ENCODE measurements around the gene PLXNA2.

Gene PLXNA2

DNA sequence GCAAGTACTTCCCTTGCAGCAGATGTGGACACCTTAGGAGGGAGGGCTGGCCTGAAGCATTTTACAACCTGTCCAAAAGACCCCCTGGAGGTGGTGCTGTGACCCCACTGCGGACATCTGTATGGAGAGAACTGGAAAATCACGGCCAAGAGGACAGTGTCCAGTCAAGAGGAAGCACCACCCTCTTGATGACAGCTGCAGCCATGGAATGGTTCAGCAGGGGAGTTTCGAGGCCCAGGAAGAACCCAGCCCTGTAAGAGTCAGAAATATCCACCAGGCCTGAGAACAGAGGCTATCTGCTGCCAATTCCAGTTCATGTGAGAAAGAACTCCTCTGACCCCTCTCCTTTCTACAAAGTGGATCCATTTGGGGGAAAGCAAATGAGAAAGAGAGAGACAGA, 126.8 kb downstream of the PLXNA2 start:
- Histone ChIP-seq H3K4me3 (ENCODE audit: low read depth in 1 of 5, low read length in 5 of 5) (no peak overlapping the region), H3K9me3 (ENCODE audit: control insufficient read depth in 5 of 5, low read length in 5 of 5) (no peaks in the 10 kb centered on the region), H3K4me1 (ENCODE audit: control insufficient read depth in 5 of 5, insufficient read depth in 5 of 5, low read length in 5 of 5) (peaks cover 0 to 35% (median 26%) of the 10 kb centered on the region in 5 donors), H3K27ac (ENCODE audit: low read depth, low read length) (no peak overlapping the region), H3K9ac (ENCODE audit: low read length in 5 of 5) (no peak overlapping the region), H3K36me3 (ENCODE audit: control insufficient read depth in 5 of 5, insufficient read depth in 5 of 5, low read length in 5 of 5) (peaks cover 0 to 2% (median 0%) of the 10 kb centered on the region in 5 donors), H3K27me3 (ENCODE audit: control insufficient read depth in 5 of 5, insufficient read depth in 4 of 5, low read length in 5 of 5) (no peaks in the 10 kb centered on the region)

DNA sequence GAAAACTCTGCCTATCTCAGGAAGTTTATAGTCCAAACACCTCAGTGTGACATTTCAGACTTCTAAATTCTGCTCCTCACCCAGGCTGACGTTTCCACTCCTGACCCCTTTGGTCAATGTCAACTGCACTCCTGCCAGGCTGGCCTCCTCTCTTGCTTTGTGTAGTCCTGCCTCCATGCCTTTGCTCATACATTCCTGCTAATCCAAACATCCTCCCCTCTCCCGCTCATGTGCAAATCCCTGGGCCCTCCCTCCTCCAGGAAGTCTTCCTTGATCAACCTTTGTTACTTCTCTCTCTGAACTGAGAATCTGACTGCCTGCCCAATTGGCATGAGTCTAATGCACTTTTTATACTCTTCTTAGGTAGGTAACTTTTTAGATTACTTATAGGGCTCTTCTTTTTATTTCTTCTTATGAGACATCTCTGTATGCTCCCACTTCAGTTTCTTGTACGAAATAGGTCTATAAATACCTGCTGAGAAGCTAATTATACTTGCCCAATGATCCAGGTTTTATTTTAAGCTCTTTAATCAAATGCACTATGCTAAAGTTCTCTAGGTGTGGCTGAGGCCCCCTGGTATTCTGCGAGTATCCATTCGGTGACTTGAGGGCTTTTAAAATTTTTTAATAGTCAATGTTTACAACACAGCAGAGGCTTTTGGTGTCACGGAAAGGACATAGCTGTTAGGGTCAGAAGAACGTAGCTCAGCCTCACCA, 128.1 kb downstream of the PLXNA2 start:
- Histone ChIP-seq H3K4me3 (ENCODE audit: low read depth in 1 of 5, low read length in 5 of 5) (no peak overlapping the region), H3K36me3 (ENCODE audit: control insufficient read depth in 5 of 5, insufficient read depth in 5 of 5, low read length in 5 of 5) (peaks cover 0 to 2% (median 0%) of the 10 kb centered on the region in 5 donors), H3K4me1 (ENCODE audit: control insufficient read depth in 5 of 5, insufficient read depth in 5 of 5, low read length in 5 of 5) (peaks cover 0 to 35% (median 26%) of the 10 kb centered on the region in 5 donors), H3K9ac (ENCODE audit: low read length in 5 of 5) (no peak overlapping the region), H3K27me3 (ENCODE audit: control insufficient read depth in 5 of 5, insufficient read depth in 4 of 5, low read length in 5 of 5) (no peaks in the 10 kb centered on the region), H3K9me3 (ENCODE audit: control insufficient read depth in 5 of 5, low read length in 5 of 5) (no peaks in the 10 kb centered on the region), H3K27ac (ENCODE audit: low read depth, low read length) (no peak overlapping the region)

DNA sequence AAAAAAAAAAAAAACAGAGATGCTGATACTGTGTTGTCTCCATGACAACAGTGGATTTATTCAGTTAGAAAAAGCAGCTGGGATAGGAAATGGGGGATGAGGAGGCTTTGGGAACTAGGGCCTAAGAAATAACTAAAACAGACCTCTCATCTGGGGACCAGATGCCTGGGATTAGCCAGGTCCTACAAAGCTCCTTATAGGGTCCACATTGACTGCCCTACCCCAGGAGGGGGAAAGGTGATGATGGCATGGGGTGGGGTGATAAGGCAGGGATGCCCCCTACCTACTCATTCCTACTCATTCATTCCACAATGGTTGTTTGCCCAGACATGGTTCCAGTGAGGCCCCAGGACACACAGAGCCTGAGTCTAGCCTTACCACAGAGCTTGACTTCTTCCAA, 131.2 kb downstream of the PLXNA2 start:
- Histone ChIP-seq H3K9me3 (ENCODE audit: control insufficient read depth in 5 of 5, low read length in 5 of 5) (no peaks in the 10 kb centered on the region), H3K9ac (ENCODE audit: low read length in 5 of 5) (no peak overlapping the region), H3K36me3 (ENCODE audit: control insufficient read depth in 5 of 5, insufficient read depth in 5 of 5, low read length in 5 of 5) (peaks cover 0 to 3% (median 2%) of the 10 kb centered on the region in 5 donors), H3K27me3 (ENCODE audit: control insufficient read depth in 5 of 5, insufficient read depth in 4 of 5, low read length in 5 of 5) (no peaks in the 10 kb centered on the region), H3K27ac (ENCODE audit: low read depth, low read length) (no peak overlapping the region), H3K4me3 (ENCODE audit: low read depth in 1 of 5, low read length in 5 of 5) (no peak overlapping the region), H3K4me1 (ENCODE audit: control insufficient read depth in 5 of 5, insufficient read depth in 5 of 5, low read length in 5 of 5) (peaks cover 0 to 16% (median 13%) of the 10 kb centered on the region in 5 donors)

DNA sequence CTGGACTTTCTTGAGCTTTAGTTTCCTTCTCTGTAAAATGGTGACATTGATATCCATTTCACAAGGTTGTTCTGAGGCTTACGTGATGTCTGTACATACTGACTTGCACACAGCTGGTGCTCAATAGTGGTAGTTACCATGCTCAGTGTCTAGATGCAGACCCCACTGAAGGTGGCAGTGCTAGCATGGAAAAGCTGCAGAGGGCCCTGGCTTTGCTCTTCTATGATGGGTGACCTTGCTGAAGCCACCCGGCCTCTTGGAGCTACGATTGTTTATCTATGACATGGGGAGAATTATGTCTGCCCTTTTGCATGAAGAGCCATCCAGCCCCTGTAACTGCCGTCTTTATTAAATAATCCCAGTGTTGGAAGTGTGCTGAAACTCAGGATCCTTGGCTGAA, 131.8 kb downstream of the PLXNA2 start:
- Histone ChIP-seq H3K9ac (ENCODE audit: low read length in 5 of 5) (no peak overlapping the region), H3K36me3 (ENCODE audit: control insufficient read depth in 5 of 5, insufficient read depth in 5 of 5, low read length in 5 of 5) (peaks cover 0 to 3% (median 0%) of the 10 kb centered on the region in 5 donors), H3K4me3 (ENCODE audit: low read depth in 1 of 5, low read length in 5 of 5) (no peak overlapping the region), H3K27me3 (ENCODE audit: control insufficient read depth in 5 of 5, insufficient read depth in 4 of 5, low read length in 5 of 5) (no peaks in the 10 kb centered on the region), H3K4me1 (ENCODE audit: control insufficient read depth in 5 of 5, insufficient read depth in 5 of 5, low read length in 5 of 5) (peaks cover 0 to 13% (median 11%) of the 10 kb centered on the region in 5 donors), H3K9me3 (ENCODE audit: control insufficient read depth in 5 of 5, low read length in 5 of 5) (no peaks in the 10 kb centered on the region), H3K27ac (ENCODE audit: low read depth, low read length) (no peak overlapping the region)

- Histone ChIP-seq H3K9me3 (ENCODE audit: control insufficient read depth in 5 of 5, low read length in 5 of 5) (no peaks in the 10 kb centered on the region), H3K27me3 (ENCODE audit: control insufficient read depth in 5 of 5, insufficient read depth in 4 of 5, low read length in 5 of 5) (no peaks in the 10 kb centered on the region), H3K27ac (ENCODE audit: low read depth, low read length) (no peak overlapping the region), H3K9ac (ENCODE audit: low read length in 5 of 5) (no peak overlapping the region), H3K4me3 (ENCODE audit: low read depth in 1 of 5, low read length in 5 of 5) (no peak overlapping the region), H3K36me3 (ENCODE audit: control insufficient read depth in 5 of 5, insufficient read depth in 5 of 5, low read length in 5 of 5) (peaks cover 0 to 3% (median 0%) of the 10 kb centered on the region in 5 donors), H3K4me1 (ENCODE audit: control insufficient read depth in 5 of 5, insufficient read depth in 5 of 5, low read length in 5 of 5) (peaks cover 0 to 11% (median 7%) of the 10 kb centered on the region in 5 donors)
These were observed 132.5 kb downstream of the PLXNA2 start for GRCh38 chr1:208111646-208112190.

DNA sequence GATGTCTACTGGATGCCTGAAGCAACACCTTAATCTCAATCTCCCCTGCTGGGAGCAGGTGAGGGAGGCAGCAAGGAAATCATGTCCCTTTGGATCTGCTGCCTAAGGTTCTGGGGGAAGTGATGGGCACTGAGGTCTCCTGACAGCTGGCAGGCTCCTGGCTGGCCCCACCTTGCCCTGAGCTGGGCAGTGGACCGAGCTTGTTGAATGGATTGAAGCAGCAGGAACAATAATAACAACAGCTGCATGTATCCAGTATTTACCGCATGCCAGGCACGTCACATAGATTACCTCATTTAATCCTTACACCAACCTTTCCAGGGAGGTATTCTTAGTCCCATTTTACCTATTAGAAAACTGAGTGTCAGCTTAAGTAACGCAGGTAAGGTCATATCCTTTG, 133.9 kb downstream of the PLXNA2 start:
- Histone ChIP-seq H3K27ac (ENCODE audit: low read depth, low read length) (no peak overlapping the region), H3K9ac (ENCODE audit: low read length in 5 of 5) (no peak overlapping the region), H3K27me3 (ENCODE audit: control insufficient read depth in 5 of 5, insufficient read depth in 4 of 5, low read length in 5 of 5) (no peaks in the 10 kb centered on the region), H3K4me1 (ENCODE audit: control insufficient read depth in 5 of 5, insufficient read depth in 5 of 5, low read length in 5 of 5) (peaks cover 0 to 8% (median 7%) of the 10 kb centered on the region in 5 donors), H3K9me3 (ENCODE audit: control insufficient read depth in 5 of 5, low read length in 5 of 5) (no peaks in the 10 kb centered on the region), H3K4me3 (ENCODE audit: low read depth in 1 of 5, low read length in 5 of 5) (no peak overlapping the region), H3K36me3 (ENCODE audit: control insufficient read depth in 5 of 5, insufficient read depth in 5 of 5, low read length in 5 of 5) (peaks cover 0 to 3% (median 0%) of the 10 kb centered on the region in 5 donors)

DNA sequence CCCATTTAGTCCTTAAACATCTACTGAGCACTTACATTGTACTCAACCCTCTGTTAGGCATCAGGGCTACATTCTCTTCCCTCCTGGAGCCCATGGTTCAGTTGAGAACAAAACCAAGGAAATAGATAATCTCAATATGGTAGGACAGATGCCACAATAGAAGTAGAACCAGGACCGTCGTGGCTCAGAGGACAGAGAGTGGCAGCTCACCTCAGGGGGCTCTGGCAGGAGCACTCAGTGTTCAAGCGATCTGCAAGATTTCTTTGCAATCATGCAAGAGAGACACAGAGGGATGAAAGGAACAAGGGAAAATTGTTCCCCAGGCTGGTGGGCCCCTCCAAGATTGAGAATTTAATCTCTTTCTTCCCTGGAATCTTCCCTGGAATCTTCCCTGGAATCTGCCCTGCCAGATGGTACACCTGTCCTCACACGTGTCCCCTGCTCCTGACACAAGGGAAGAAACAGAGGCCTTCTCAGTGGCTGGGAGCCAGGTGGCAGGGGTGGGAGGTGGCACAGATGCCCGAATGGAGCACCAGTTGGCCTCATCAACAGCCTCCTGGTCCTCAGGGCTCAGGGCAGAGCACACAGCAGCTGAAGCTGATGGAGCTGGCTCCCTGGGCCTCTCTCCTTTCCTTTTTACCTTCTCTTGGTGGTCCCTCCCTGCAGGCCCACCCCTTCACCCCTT, 135.4 kb downstream of the PLXNA2 start:
- H3K9me3 ChIP-seq (ENCODE audit: control insufficient read depth in 5 of 5, low read length in 5 of 5): no peaks in the 10 kb centered on the region
- no peak overlapping the region for H3K4me3 ChIP-seq (ENCODE audit: low read depth in 1 of 5, low read length in 5 of 5)
- peaks cover 0 to 8% (median 7%) of the 10 kb centered on the region in 5 donors for H3K4me1 ChIP-seq (ENCODE audit: control insufficient read depth in 5 of 5, insufficient read depth in 5 of 5, low read length in 5 of 5)
- no peaks in the 10 kb centered on the region for H3K27me3 ChIP-seq (ENCODE audit: control insufficient read depth in 5 of 5, insufficient read depth in 4 of 5, low read length in 5 of 5)
- H3K36me3 ChIP-seq (ENCODE audit: control insufficient read depth in 5 of 5, insufficient read depth in 5 of 5, low read length in 5 of 5): peaks cover 0 to 9% (median 2%) of the 10 kb centered on the region in 5 donors
- peak overlapping the region; percentile 15 for H3K27ac ChIP-seq (ENCODE audit: low read depth, low read length)
- H3K9ac ChIP-seq (ENCODE audit: low read length in 5 of 5): no peak overlapping the region

GRCh38 chr1:208108213-208108608, 136.0 kb downstream of the PLXNA2 start:
- peaks cover 0 to 9% (median 2%) of the 10 kb centered on the region in 5 donors for H3K36me3 ChIP-seq (ENCODE audit: control insufficient read depth in 5 of 5, insufficient read depth in 5 of 5, low read length in 5 of 5)
- no peaks in the 10 kb centered on the region for H3K9me3 ChIP-seq (ENCODE audit: control insufficient read depth in 5 of 5, low read length in 5 of 5)
- no peak overlapping the region for H3K9ac ChIP-seq (ENCODE audit: low read length in 5 of 5)
- peak overlapping the region; percentile 15 for H3K27ac ChIP-seq (ENCODE audit: low read depth, low read length)
- H3K27me3 ChIP-seq (ENCODE audit: control insufficient read depth in 5 of 5, insufficient read depth in 4 of 5, low read length in 5 of 5): no peaks in the 10 kb centered on the region
- peaks cover 0 to 8% (median 7%) of the 10 kb centered on the region in 5 donors for H3K4me1 ChIP-seq (ENCODE audit: control insufficient read depth in 5 of 5, insufficient read depth in 5 of 5, low read length in 5 of 5)
- H3K4me3 ChIP-seq (ENCODE audit: low read depth in 1 of 5, low read length in 5 of 5): no peak overlapping the region

- H3K36me3 ChIP-seq (ENCODE audit: control insufficient read depth in 5 of 5, insufficient read depth in 5 of 5, low read length in 5 of 5): peaks cover 0 to 12% (median 2%) of the 10 kb centered on the region in 5 donors
- no peak overlapping the region for H3K4me3 ChIP-seq (ENCODE audit: low read depth in 1 of 5, low read length in 5 of 5)
- peak overlapping the region; percentile 16 for H3K27ac ChIP-seq (ENCODE audit: low read depth, low read length)
- no peak overlapping the region for H3K9ac ChIP-seq (ENCODE audit: low read length in 5 of 5)
- H3K4me1 ChIP-seq (ENCODE audit: control insufficient read depth in 5 of 5, insufficient read depth in 5 of 5, low read length in 5 of 5): peaks cover 0 to 11% (median 8%) of the 10 kb centered on the region in 5 donors
- H3K27me3 ChIP-seq (ENCODE audit: control insufficient read depth in 5 of 5, insufficient read depth in 4 of 5, low read length in 5 of 5): no peaks in the 10 kb centered on the region
- no peaks in the 10 kb centered on the region for H3K9me3 ChIP-seq (ENCODE audit: control insufficient read depth in 5 of 5, low read length in 5 of 5)
These were observed 136.6 kb downstream of the PLXNA2 start for GRCh38 chr1:208107425-208108212.

Measured in subcutaneous abdominal adipose tissue (tissue), 5 donors.